GM12878 (cell line): ENCODE data around the gene PUSL1. TPM values are rescaled to one million over a fixed set of nuclear protein-coding genes. Genes with fewer than 3 reads are reported as not detected.

ENCODE experiments used
- ATAC-seq: fragments of 200-7000 bp; cut with Tn5 transposase; 3 replicates; pipeline ENCODE4 v1.9.1; 2020; ENCODE audit warnings: mild to moderate bottlenecking, moderate library complexity
- BruUV-seq: library from RNA; stranded (reverse); fragments of 400-500 nt; replicated peaks from 2 replicates; lab custom pipeline; 2021; lab: Mats Ljungman, UMichigan
- CTCF ChIA-PET: fragments of 300-600 bp; sonication (Branson Sonifier 250); formaldehyde crosslinking; extraction: SDS; loops from one replicate; lab custom pipeline; 2021; ENCODE audit warnings: inconsistent platforms; lab: Yijun Ruan, JAX
- POLR2A ChIA-PET: fragments of 350-600 bp; formaldehyde crosslinking; extraction: SDS; loops from one replicate; lab custom pipeline; 2021; ENCODE audit warnings: inconsistent platforms; lab: Charles Lee
- RAD21 ChIA-PET: fragments of 300-600 bp; sonication (Branson Sonifier 250); formaldehyde crosslinking; loops from one replicate; lab custom pipeline; 2023; ENCODE audit warnings: antibody characterized with exemption; ENCODE audit not compliant: unreplicated experiment; lab: Charles Lee
- SMC1A ChIA-PET: fragments of 300-600 bp; sonication (Branson Sonifier 250); formaldehyde crosslinking; loops from one replicate; lab custom pipeline; 2023; ENCODE audit not compliant: unreplicated experiment, uncharacterized antibody; lab: Charles Lee
- DNase-seq: peaks from one replicate; pipeline ENCODE4 v3.0.0-alpha.2; 2011; ENCODE audit warnings: low read depth, low spot score
- FAIRE-seq: peaks from 3 replicates; lab custom pipeline; 2011; peaks lifted over from hg19 to GRCh38; lab: Jason Lieb, UNC
- H2AFZ ChIP-seq: 2 replicates; pipeline ENCODE4 v1.6.0; 2011; ENCODE audit warnings: low read depth, low read length, control low read depth; ENCODE audit not compliant: control insufficient read depth
- H3K27ac ChIP-seq: 2 replicates; pipeline ENCODE4 v1.5.1; 2011; ENCODE audit warnings: control low read depth; ENCODE audit not compliant: control insufficient read depth, insufficient read depth
- H3K27me3 ChIP-seq, 2 experiments: replicated peaks in 1 of 2; 2 replicates each; pipeline versions ENCODE4 v1.6.0 to v1.6.1; 2011; ENCODE audit warnings: low read length in 1 of 2; ENCODE audit not compliant: control insufficient read depth in 2 of 2, insufficient read depth in 2 of 2
- H3K36me3 ChIP-seq, 2 experiments: 2 replicates each; pipeline ENCODE4 v1.5.1; 2011; ENCODE audit warnings: low read length in 1 of 2; ENCODE audit not compliant: control insufficient read depth in 2 of 2, insufficient read depth in 2 of 2
- H3K4me1 ChIP-seq: 2 replicates; pipeline ENCODE4 v1.6.1; 2011; ENCODE audit warnings: mild to moderate bottlenecking, low read length, moderate library complexity, mixed read lengths; ENCODE audit not compliant: control insufficient read depth, insufficient read depth
- H3K4me2 ChIP-seq: 2 replicates; pipeline ENCODE4 v1.6.0; 2011; ENCODE audit warnings: control low read depth; ENCODE audit not compliant: control insufficient read depth, insufficient read depth
- H3K4me3 ChIP-seq: fragments of 200-600 bp; sonication (generic); 2 replicates; pipeline ENCODE4 v1.5.1; 2016
- H3K79me2 ChIP-seq: 2 replicates; pipeline ENCODE4 v1.6.0; 2011; ENCODE audit warnings: low read length; ENCODE audit not compliant: control insufficient read depth, insufficient read depth
- H3K9ac ChIP-seq: 2 replicates; pipeline ENCODE4 v1.8.0; 2011; ENCODE audit warnings: low read length, control low read depth, mixed read lengths; ENCODE audit not compliant: control insufficient read depth, insufficient read depth
- H3K9me3 ChIP-seq: replicated peaks from 3 replicates; pipeline ENCODE4 v1.5.1; 2011; ENCODE audit warnings: mild to moderate bottlenecking, low read length; ENCODE audit not compliant: control insufficient read depth, insufficient read depth
- H4K20me1 ChIP-seq: 2 replicates; pipeline ENCODE4 v1.6.0; 2011; ENCODE audit not compliant: control insufficient read depth, insufficient read depth
- CBFB ChIP-seq: IDR thresholded peaks from 2 replicates; pipeline ENCODE4 v1.6.1; 2016; ENCODE audit warnings: antibody characterized with exemption, low read depth
- CREM ChIP-seq: IDR thresholded peaks from 2 replicates; pipeline ENCODE4 v1.6.1; 2014; ENCODE audit warnings: antibody characterized with exemption, low read depth
- EGR1 ChIP-seq, 2 experiments: IDR thresholded peaks; 1 replicate in 1 of 2; 2 replicates in 1 of 2; pipeline ENCODE4 v1.6.1; 2011 to 2012; ENCODE audit warnings: low read depth in 2 of 2, low read length in 2 of 2, borderline replicate concordance in 1 of 2, mild to moderate bottlenecking in 1 of 2, moderate library complexity in 1 of 2
- HCFC1 ChIP-seq: fragments of 150-350 bp; IDR thresholded peaks from 2 replicates; pipeline ENCODE4 v1.6.1; 2014; ENCODE audit warnings: low read length
- NR2C1 ChIP-seq: fragments of 450-650 bp; IDR thresholded peaks from 2 replicates; pipeline ENCODE4 v1.6.1; 2017; ENCODE audit warnings: antibody characterized with exemption, mild to moderate bottlenecking, moderate library complexity
- POLR2A ChIP-seq: IDR thresholded peaks from 2 replicates; pipeline ENCODE4 v1.6.1; 2011; ENCODE audit warnings: low read depth, mild to moderate bottlenecking, low read length
- POLR2AphosphoS5 ChIP-seq: IDR thresholded peaks from 2 replicates; pipeline ENCODE4 v1.6.1; 2011; ENCODE audit warnings: mild to moderate bottlenecking, low read length, inconsistent platforms
- RAD21 ChIP-seq: IDR thresholded peaks from 2 replicates; pipeline ENCODE4 v1.6.1; 2011; ENCODE audit warnings: mild to moderate bottlenecking, low read depth, low read length, moderate library complexity; ENCODE audit not compliant: insufficient read depth
- STAT1 ChIP-seq: fragments of 450-650 bp; conservative IDR thresholded peaks from 2 replicates; pipeline ENCODE4 v1.6.1; 2014; ENCODE audit warnings: antibody characterized with exemption, mild to moderate bottlenecking
- TCF12 ChIP-seq: IDR thresholded peaks from 2 replicates; pipeline ENCODE4 v1.6.1; 2011; ENCODE audit warnings: low read depth, mild to moderate bottlenecking, low read length
- TCF7 ChIP-seq: IDR thresholded peaks from 2 replicates; pipeline ENCODE4 v1.6.1; 2014; ENCODE audit warnings: antibody characterized with exemption, borderline replicate concordance
- ZNF207 ChIP-seq: fragments of 450-650 bp; IDR thresholded peaks from 2 replicates; pipeline ENCODE4 v1.6.1; 2014; ENCODE audit warnings: antibody characterized with exemption, mild to moderate bottlenecking, borderline replicate concordance
- WGBS: methylation state at CpG from one replicate; pipeline ENCODE4 v1.1.6; 2016; ENCODE audit warnings: low lambda C conversion rate; ENCODE audit not compliant: insufficient replicate concordance, insufficient coverage; ENCODE audit errors: missing lambda C conversion rate; 5-methylcytosine and 5-hydroxymethylcytosine counted together
- in situ Hi-C: fragments of 300-500 bp; cut with MboI; formaldehyde crosslinking; loops from 9 replicates; pipeline ENCODE4 v1.14.3; 2018; ENCODE audit warnings: mixed read lengths
- intact Hi-C: fragments of 100-400 bp; cut with micrococcal nuclease; formaldehyde crosslinking; loops from one replicate; pipeline ENCODE4 v1.14.2; 2022; ENCODE audit not compliant: unreplicated experiment
- polyA plus RNA-seq, 11 experiments: library from polyadenylated mRNA; depleted of rRNA in 4 of 11; unstranded in 6 of 11; stranded (reverse) in 5 of 11; fragments of >200 nt; fragmentation: Nextera tagmentation in 4 of 11; fragmentation: Illumina TruSeq in 1 of 11; extraction: Ambion mirVana in 4 of 11; extraction: Trizol in 1 of 11; gene quantifications; 1 replicate in 1 of 11; 2 replicates in 10 of 11; pipeline versions ENCODE4 v1.2.1 to v1.2.3, GENCODE V29; 2011 to 2016; ENCODE audit warnings: inconsistent platforms in 2 of 11, missing spikeins in 2 of 11, low read depth in 1 of 11
- total RNA-seq, 4 experiments: library from RNA; depleted of rRNA in 3 of 4; stranded (reverse); fragments of >200 nt in 3 of 4; fragmentation: Illumina TruSeq in 1 of 4; extraction: Trizol in 1 of 4; gene quantifications; 2 replicates each; pipeline versions ENCODE4 v1.2.1 to v1.2.3, GENCODE V29; 2013 to 2021
- TF ChIP-seq, protein P1 (sequence below): IDR thresholded peaks from 2 replicates; pipeline ENCODE4 v1.6.1; 2011; ENCODE audit warnings: low read depth, low read length, improper control_type of control experiment, borderline replicate concordance
- TF ChIP-seq, protein P2 (sequence below): IDR thresholded peaks from 2 replicates; pipeline ENCODE4 v1.6.1; 2012; ENCODE audit warnings: improper control_type of control experiment, low read depth, low read length; ENCODE audit not compliant: insufficient replicate concordance

Gene PUSL1
- total and polyA plus RNA-seq, 10 of the 15 experiments (the other 5 are each of a cell fraction or from before 2014, with no cell fraction given), result 0.16 to 28.4 (median 15.1) TPM

- ChIA-PET POLR2A (no interaction called here), SMC1A (no interaction called here), CTCF (no interaction called here), RAD21 (no interaction called here)
- BruUV-seq, result no TSS peak
- WGBS, result 98% methylated on average over 22 of the region's 22 CpGs
- Histone ChIP-seq H4K20me1 (no peaks in the 10 kb centered on the region), H3K79me2 (no peaks in the 10 kb centered on the region), H2AFZ (no peak overlapping the region), H3K27ac (no peak overlapping the region), H3K4me1 (no peaks in the 10 kb centered on the region), H3K36me3 (peaks cover 19 to 22% of the 10 kb centered on the region in 2 experiments), H3K27me3 (no peaks in the 10 kb centered on the region), H3K9ac (no peak overlapping the region), H3K4me3 (no peak overlapping the region), H3K4me2 (no peak overlapping the region), H3K9me3 (no peaks in the 10 kb centered on the region)
- TF ChIP-seq POLR2AphosphoS5 (peak; percentile 40; the same call in 1 of the 2 replicates), POLR2A (peak; percentile 74)
- TF ChIP-seq, protein P1, sequence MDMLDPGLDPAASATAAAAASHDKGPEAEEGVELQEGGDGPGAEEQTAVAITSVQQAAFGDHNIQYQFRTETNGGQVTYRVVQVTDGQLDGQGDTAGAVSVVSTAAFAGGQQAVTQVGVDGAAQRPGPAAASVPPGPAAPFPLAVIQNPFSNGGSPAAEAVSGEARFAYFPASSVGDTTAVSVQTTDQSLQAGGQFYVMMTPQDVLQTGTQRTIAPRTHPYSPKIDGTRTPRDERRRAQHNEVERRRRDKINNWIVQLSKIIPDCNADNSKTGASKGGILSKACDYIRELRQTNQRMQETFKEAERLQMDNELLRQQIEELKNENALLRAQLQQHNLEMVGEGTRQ, result no peak
- intact Hi-C loops (no loop called here), in situ Hi-C loops (no loop called here)
- DNase-seq (no peak), FAIRE-seq (no peak), ATAC-seq (no peak)
Observed at GRCh38 chr1:1259119-1259488, 49.3 kb upstream of the PUSL1 start.

GRCh38 chr1:1259540-1259939, 48.9 kb upstream of the PUSL1 start:
- H3K36me3 ChIP-seq, result peaks cover 19 to 21% of the 10 kb centered on the region in 2 experiments
- TF ChIP-seq ZNF207 (no peak), TCF7 (no peak), STAT1 (no peak), HCFC1 (no peak), NR2C1 (no peak), CREM (no peak), TCF12 (no peak), EGR1 (IDR thresholded peaks at IDR 0.05; ENCODE audit: borderline replicate concordance in 1 of 2, low read depth in 2 of 2, low read length in 2 of 2) (no peak), CBFB (no peak), RAD21 (no peak)
- TF ChIP-seq, protein P2, sequence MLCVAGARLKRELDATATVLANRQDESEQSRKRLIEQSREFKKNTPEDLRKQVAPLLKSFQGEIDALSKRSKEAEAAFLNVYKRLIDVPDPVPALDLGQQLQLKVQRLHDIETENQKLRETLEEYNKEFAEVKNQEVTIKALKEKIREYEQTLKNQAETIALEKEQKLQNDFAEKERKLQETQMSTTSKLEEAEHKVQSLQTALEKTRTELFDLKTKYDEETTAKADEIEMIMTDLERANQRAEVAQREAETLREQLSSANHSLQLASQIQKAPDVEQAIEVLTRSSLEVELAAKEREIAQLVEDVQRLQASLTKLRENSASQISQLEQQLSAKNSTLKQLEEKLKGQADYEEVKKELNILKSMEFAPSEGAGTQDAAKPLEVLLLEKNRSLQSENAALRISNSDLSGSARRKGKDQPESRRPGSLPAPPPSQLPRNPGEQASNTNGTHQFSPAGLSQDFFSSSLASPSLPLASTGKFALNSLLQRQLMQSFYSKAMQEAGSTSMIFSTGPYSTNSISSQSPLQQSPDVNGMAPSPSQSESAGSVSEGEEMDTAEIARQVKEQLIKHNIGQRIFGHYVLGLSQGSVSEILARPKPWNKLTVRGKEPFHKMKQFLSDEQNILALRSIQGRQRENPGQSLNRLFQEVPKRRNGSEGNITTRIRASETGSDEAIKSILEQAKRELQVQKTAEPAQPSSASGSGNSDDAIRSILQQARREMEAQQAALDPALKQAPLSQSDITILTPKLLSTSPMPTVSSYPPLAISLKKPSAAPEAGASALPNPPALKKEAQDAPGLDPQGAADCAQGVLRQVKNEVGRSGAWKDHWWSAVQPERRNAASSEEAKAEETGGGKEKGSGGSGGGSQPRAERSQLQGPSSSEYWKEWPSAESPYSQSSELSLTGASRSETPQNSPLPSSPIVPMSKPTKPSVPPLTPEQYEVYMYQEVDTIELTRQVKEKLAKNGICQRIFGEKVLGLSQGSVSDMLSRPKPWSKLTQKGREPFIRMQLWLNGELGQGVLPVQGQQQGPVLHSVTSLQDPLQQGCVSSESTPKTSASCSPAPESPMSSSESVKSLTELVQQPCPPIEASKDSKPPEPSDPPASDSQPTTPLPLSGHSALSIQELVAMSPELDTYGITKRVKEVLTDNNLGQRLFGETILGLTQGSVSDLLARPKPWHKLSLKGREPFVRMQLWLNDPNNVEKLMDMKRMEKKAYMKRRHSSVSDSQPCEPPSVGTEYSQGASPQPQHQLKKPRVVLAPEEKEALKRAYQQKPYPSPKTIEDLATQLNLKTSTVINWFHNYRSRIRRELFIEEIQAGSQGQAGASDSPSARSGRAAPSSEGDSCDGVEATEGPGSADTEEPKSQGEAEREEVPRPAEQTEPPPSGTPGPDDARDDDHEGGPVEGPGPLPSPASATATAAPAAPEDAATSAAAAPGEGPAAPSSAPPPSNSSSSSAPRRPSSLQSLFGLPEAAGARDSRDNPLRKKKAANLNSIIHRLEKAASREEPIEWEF, result no peak

More at GRCh38 chr1:1259540-1259939, 48.9 kb upstream of the PUSL1 start:
- no peak overlapping the region for H3K4me3 ChIP-seq
- no peaks in the 10 kb centered on the region for H4K20me1 ChIP-seq
- ChIA-PET RAD21 (no interaction called here), POLR2A (interaction anchor here (1.0 kb wide), 1 partner anchor 9 kb away, joined by 3 read pairs; no protein-coding TSS in a partner anchor), SMC1A (no interaction called here), CTCF (no interaction called here)
- ATAC-seq (no peak), FAIRE-seq (no peak), DNase-seq (no peak)
- H3K4me2 ChIP-seq, result no peak overlapping the region
- H3K9me3 ChIP-seq, result no peaks in the 10 kb centered on the region
- H3K27me3 ChIP-seq, result no peaks in the 10 kb centered on the region
- WGBS, result 98% methylated on average over 8 of the region's 18 CpGs
- no peaks in the 10 kb centered on the region for H3K79me2 ChIP-seq
- no TSS peak for BruUV-seq
- intact Hi-C loops (no loop called here), in situ Hi-C loops (no loop called here)
- no peak overlapping the region for H2AFZ ChIP-seq
- H3K27ac ChIP-seq, result no peak overlapping the region
- no peak overlapping the region for H3K9ac ChIP-seq
- no peaks in the 10 kb centered on the region for H3K4me1 ChIP-seq
